K562 (cell line): ENCODE results near the gene MAP2K7. TPM values are rescaled to one million over a fixed set of nuclear protein-coding genes. Genes with fewer than 3 reads are reported as not detected.

Source experiments
- ATAC-seq: fragments of 200-7000 bp; cut with Tn5 transposase; 3 replicates; pipeline ENCODE4 v1.9.1; 2020; ENCODE audit warnings: moderate library complexity
- BruUV-seq: library from RNA; stranded (reverse); fragments of 400-500 nt; replicated peaks from 2 replicates; lab custom pipeline; 2021; lab: Mats Ljungman, UMichigan
- CTCF ChIA-PET: fragments of 300-600 bp; formaldehyde crosslinking; extraction: SDS; loops from one replicate; lab custom pipeline; 2021; ENCODE audit warnings: low intra/inter-chr PET ratio; lab: Yijun Ruan, JAX
- POLR2A ChIA-PET: fragments of 300-600, 350-650 bp; sonication (Branson Sonifier 250); formaldehyde crosslinking; extraction: SDS; loops from one replicate; lab custom pipeline; 2021; ENCODE audit warnings: antibody characterized with exemption, inconsistent platforms; lab: Yijun Ruan, JAX
- DNase-seq, 4 experiments: peaks; one replicate each; pipeline versions ENCODE4 v3.0.0 to v3.0.0-alpha.2; 2011 to 2018; ENCODE audit warnings: low spot score in 3 of 4, mixed read lengths in 3 of 4; ENCODE audit errors: extremely low read depth in 1 of 4
- FAIRE-seq: peaks from 2 replicates; lab custom pipeline; 2011; peaks lifted over from hg19 to GRCh38; lab: Jason Lieb, UNC
- H2AFZ ChIP-seq: 2 replicates; pipeline ENCODE4 v1.6.0; 2011; ENCODE audit warnings: low read depth, low read length, control low read depth, inconsistent platforms
- H3K27ac ChIP-seq: fragments of 200-600 bp; 3 replicates; pipeline ENCODE4 v1.8.0; 2011; ENCODE audit warnings: low read depth, mild to moderate bottlenecking, control low read depth, inconsistent platforms, low read length, moderate library complexity, mixed read lengths; ENCODE audit errors: extremely low read depth
- H3K27me3 ChIP-seq, 2 experiments: fragments of 300-600 bp in 1 of 2; 2 replicates in 1 of 2; 3 replicates in 1 of 2; pipeline versions ENCODE4 v1.6.0 to v1.8.0; 2011; ENCODE audit warnings: inconsistent platforms in 2 of 2, low read length in 2 of 2, mild to moderate bottlenecking in 1 of 2, mixed read lengths in 1 of 2, moderate library complexity in 1 of 2; ENCODE audit not compliant: control insufficient read depth in 2 of 2, insufficient read depth in 2 of 2
- H3K36me3 ChIP-seq: fragments of 300-600 bp; 3 replicates; pipeline ENCODE4 v1.8.0; 2011; ENCODE audit warnings: mild to moderate bottlenecking, low read length, inconsistent platforms; ENCODE audit not compliant: control insufficient read depth, insufficient read depth
- H3K4me1 ChIP-seq, 2 experiments: fragments of 200-600 bp in 1 of 2; replicated peaks in 1 of 2; 2 replicates in 1 of 2; 3 replicates in 1 of 2; pipeline versions ENCODE4 v1.5.1 to v1.8.0; 2011; ENCODE audit warnings: inconsistent platforms in 2 of 2, low read length in 2 of 2, mild to moderate bottlenecking in 1 of 2, mixed read lengths in 1 of 2, moderate library complexity in 1 of 2; ENCODE audit not compliant: control insufficient read depth in 2 of 2, insufficient read depth in 2 of 2
- H3K4me2 ChIP-seq: 2 replicates; pipeline ENCODE4 v1.6.1; 2011; ENCODE audit warnings: low read length, control low read depth, inconsistent platforms, mixed read lengths; ENCODE audit not compliant: insufficient read depth
- H3K4me3 ChIP-seq: fragments of 200-600 bp; sonication (generic), shearing (Covaris generic); 2 replicates; pipeline ENCODE4 v1.5.1; 2016; ENCODE audit warnings: control low read depth, inconsistent platforms
- H3K79me2 ChIP-seq: fragments of 200-600 bp; 3 replicates; pipeline ENCODE4 v1.8.0; 2011; ENCODE audit warnings: low read length, inconsistent platforms; ENCODE audit not compliant: control insufficient read depth, insufficient read depth
- H3K9ac ChIP-seq, 2 experiments: 2 replicates each; pipeline versions ENCODE4 v1.6.0 to v1.6.1; 2011; ENCODE audit warnings: low read depth in 2 of 2, low read length in 2 of 2, control low read depth in 1 of 2, inconsistent platforms in 1 of 2, mild to moderate bottlenecking in 1 of 2, mixed read lengths in 1 of 2; ENCODE audit not compliant: insufficient read depth in 1 of 2
- H3K9me1 ChIP-seq: one replicate; pipeline ENCODE4 v1.6.0; 2011; ENCODE audit warnings: inconsistent platforms, mild to moderate bottlenecking, low read length, moderate library complexity; ENCODE audit not compliant: control insufficient read depth, insufficient read depth
- H3K9me3 ChIP-seq: replicated peaks from 2 replicates; pipeline ENCODE4 v1.5.1; 2011; ENCODE audit warnings: low read depth, low read length, inconsistent platforms; ENCODE audit not compliant: control insufficient read depth, insufficient read depth
- H4K20me1 ChIP-seq: replicated peaks from 2 replicates; pipeline ENCODE4 v1.6.1; 2011; ENCODE audit warnings: low read length, inconsistent platforms, mixed read lengths; ENCODE audit not compliant: control insufficient read depth, insufficient read depth
- RBFOX2 ChIP-seq: fragments of 200-400 bp; formaldehyde crosslinking; IDR thresholded peaks from 2 replicates; pipeline ENCODE4 v1.6.1; 2017; ENCODE audit warnings: low read depth, mild to moderate bottlenecking, low read length, moderate library complexity
- ZNF121 ChIP-seq: sonication (generic); formaldehyde crosslinking; conservative IDR thresholded peaks from 2 replicates; pipeline ENCODE4 v1.8.0; 2022; ENCODE audit warnings: missing genetic modification reagents
- WGBS: fragments of 100-300 bp; shearing (Covaris generic); methylation state at CpG from one replicate; pipeline ENCODE4 v1.1.6; 2016; ENCODE audit warnings: low coverage, mixed read lengths; ENCODE audit not compliant: insufficient coverage; ENCODE audit errors: missing lambda C conversion rate; 5-methylcytosine and 5-hydroxymethylcytosine counted together
- in situ Hi-C: fragments of 300-500 bp; cut with MboI; formaldehyde crosslinking; loops from 4 replicates; pipeline ENCODE4 v1.15.0; 2018; ENCODE audit warnings: inconsistent platforms, mixed read lengths
- intact Hi-C: fragments of 100-400 bp; cut with micrococcal nuclease; formaldehyde crosslinking; loops from 2 replicates; pipeline ENCODE4 v1.14.2; 2022
- polyA plus RNA-seq, 8 experiments: library from polyadenylated mRNA; depleted of rRNA in 4 of 8; stranded (reverse) in 5 of 8; unstranded in 3 of 8; fragments of >200 nt; fragmentation: Nextera tagmentation in 2 of 8; fragmentation: Illumina TruSeq in 1 of 8; extraction: Ambion mirVana in 2 of 8; extraction: Trizol in 1 of 8; gene quantifications; 2 replicates each; pipeline versions ENCODE4 v1.2.1 to v1.2.3, GENCODE V29; 2011 to 2014; ENCODE audit warnings: inconsistent platforms in 1 of 8, missing spikeins in 1 of 8
- total RNA-seq, 7 experiments: library from RNA; depleted of rRNA in 6 of 7; stranded (reverse); fragments of >200 nt in 6 of 7; fragmentation: Illumina TruSeq in 2 of 7; extraction: Trizol in 2 of 7; gene quantifications; 2 replicates each; pipeline versions ENCODE4 v1.2.1 to v1.2.3, GENCODE V29; 2011 to 2021; ENCODE audit warnings: low replicate concordance in 1 of 7
- TF ChIP-seq, protein P1 (sequence below): fragments of 450-650 bp; IDR thresholded peaks from 2 replicates; pipeline ENCODE4 v1.6.1; 2016; ENCODE audit warnings: borderline replicate concordance

Gene MAP2K7
- total and polyA plus RNA-seq, 9 of the 15 experiments (the other 6 are each of a cell fraction or from before 2014, with no cell fraction given), result 0.51 to 45.8 (median 14.1) TPM

DNA sequence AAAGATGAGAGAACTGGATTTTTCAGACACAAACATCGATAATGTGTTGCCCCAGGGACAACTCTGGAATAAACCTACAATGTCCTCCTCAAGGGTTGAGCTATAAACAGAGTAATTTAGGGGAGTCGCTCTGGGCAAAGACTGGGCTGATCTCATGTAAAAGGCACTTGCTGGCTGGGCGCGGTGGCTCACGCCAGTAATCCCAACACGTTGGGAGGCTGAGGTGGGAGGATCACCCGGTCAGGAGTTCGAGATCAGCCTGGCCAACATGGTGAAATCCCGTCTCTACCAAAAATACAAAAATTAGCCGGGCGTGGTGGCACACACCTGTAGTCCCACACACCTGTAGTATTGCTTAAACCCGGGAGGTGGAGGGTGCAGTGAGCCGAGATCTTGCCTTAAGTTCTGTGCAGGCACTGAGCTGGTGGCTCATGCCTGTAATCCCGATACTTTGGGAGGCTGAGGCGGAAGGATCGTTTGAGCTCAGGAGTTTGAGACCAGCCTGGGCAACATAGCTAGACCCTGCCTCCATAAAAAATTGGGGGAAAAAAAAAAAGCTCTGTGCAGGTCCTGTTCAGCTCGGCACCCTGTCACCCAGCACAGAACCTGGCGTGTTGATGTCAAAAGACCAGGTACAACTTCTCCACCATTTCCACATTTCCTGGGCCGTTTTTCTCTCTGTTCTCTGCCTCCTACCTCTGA, 38.4 kb downstream of the MAP2K7 start:
- intact Hi-C loops (loop anchor here (2.0 to 10.0 kb wide), 3 partner anchors 61 to 210 kb away; no protein-coding TSS in a partner anchor), in situ Hi-C loops (no loop called here)
- 79% methylated on average over 18 of the region's 19 CpGs for WGBS
- CTCF ChIA-PET, result no interaction called here
- DNase-seq, result no peak
- peaks cover 11 to 33% of the 10 kb centered on the region in 2 experiments; a peak in 4 of 5 replicates for H3K4me1 ChIP-seq
- peak overlapping the region; percentile 94 for H3K27ac ChIP-seq
- peaks cover 65% of the 10 kb centered on the region for H3K79me2 ChIP-seq
- H3K9ac ChIP-seq, result peak overlapping the region; percentile 95 to 99
- H3K4me3 ChIP-seq, result peak overlapping the region; percentile 64
- H3K27me3 ChIP-seq, result no peaks in the 10 kb centered on the region
- no TSS peak for BruUV-seq
- H3K36me3 ChIP-seq, result peaks cover 52% of the 10 kb centered on the region
- no peaks in the 10 kb centered on the region for H4K20me1 ChIP-seq
- no peak overlapping the region for H2AFZ ChIP-seq
- H3K9me3 ChIP-seq, result no peaks in the 10 kb centered on the region
- TF ChIP-seq, protein P1, sequence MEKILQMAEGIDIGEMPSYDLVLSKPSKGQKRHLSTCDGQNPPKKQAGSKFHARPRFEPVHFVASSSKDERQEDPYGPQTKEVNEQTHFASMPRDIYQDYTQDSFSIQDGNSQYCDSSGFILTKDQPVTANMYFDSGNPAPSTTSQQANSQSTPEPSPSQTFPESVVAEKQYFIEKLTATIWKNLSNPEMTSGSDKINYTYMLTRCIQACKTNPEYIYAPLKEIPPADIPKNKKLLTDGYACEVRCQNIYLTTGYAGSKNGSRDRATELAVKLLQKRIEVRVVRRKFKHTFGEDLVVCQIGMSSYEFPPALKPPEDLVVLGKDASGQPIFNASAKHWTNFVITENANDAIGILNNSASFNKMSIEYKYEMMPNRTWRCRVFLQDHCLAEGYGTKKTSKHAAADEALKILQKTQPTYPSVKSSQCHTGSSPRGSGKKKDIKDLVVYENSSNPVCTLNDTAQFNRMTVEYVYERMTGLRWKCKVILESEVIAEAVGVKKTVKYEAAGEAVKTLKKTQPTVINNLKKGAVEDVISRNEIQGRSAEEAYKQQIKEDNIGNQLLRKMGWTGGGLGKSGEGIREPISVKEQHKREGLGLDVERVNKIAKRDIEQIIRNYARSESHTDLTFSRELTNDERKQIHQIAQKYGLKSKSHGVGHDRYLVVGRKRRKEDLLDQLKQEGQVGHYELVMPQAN, result no peak
- TF ChIP-seq RBFOX2 (0 out of 2 replicates have a peak, but pooled peaks have one; percentile 27), ZNF121 (CRISPR knock-in tag) (peak; percentile 70; the same call in 1 of the 2 replicates)
- H3K4me2 ChIP-seq, result peak overlapping the region; percentile 95
- FAIRE-seq, result no peak
- no peak for ATAC-seq
- H3K9me1 ChIP-seq, result peaks cover 4% of the 10 kb centered on the region
- POLR2A ChIA-PET, result interaction anchor here (0.6 to 2.7 kb wide), 9 partner anchors 9 to 60 kb away, joined by 3 to 27 read pairs (median 4); partner anchors contain the start of genes CTXN1 and SNAPC2
